ENCODE results near the gene PLB1. TPM values are rescaled to one million over a fixed set of nuclear protein-coding genes. Genes with fewer than 3 reads are reported as not detected.

PLB1 gene
- total RNA-seq, 1 donor from 2014 or later: not detected

GRCh38 chr2:28522481-28522880, 26.6 kb downstream of the PLB1 start:
- DNase-seq: no peak
- H3K4me3 Mint-ChIP-seq (ENCODE audit: unreplicated experiment): no peak overlapping the region
- H3K4me1 Mint-ChIP-seq (ENCODE audit: low read depth, unreplicated experiment): peaks cover 20% of the 10 kb centered on the region
- H3K27ac Mint-ChIP-seq (ENCODE audit: unreplicated experiment): no peak overlapping the region
- no peaks in the 10 kb centered on the region for H3K27me3 Mint-ChIP-seq (ENCODE audit: unreplicated experiment)
- TF ChIP-seq CTCF (IDR thresholded peaks at IDR 0.05; ENCODE audit: partially characterized antibody, unreplicated experiment): no peak
- peaks cover 4% of the 10 kb centered on the region for H3K9me3 Mint-ChIP-seq (ENCODE audit: unreplicated experiment)
- H3K36me3 Mint-ChIP-seq (ENCODE audit: unreplicated experiment): no peaks in the 10 kb centered on the region

- no peak for TF ChIP-seq CTCF (IDR thresholded peaks at IDR 0.05; ENCODE audit: partially characterized antibody, unreplicated experiment)
- Mint-ChIP-seq H3K9me3 (ENCODE audit: unreplicated experiment) (peaks cover 4% of the 10 kb centered on the region), H3K4me3 (ENCODE audit: unreplicated experiment) (no peak overlapping the region), H3K4me1 (ENCODE audit: low read depth, unreplicated experiment) (peaks cover 30% of the 10 kb centered on the region), H3K27me3 (ENCODE audit: unreplicated experiment) (no peaks in the 10 kb centered on the region), H3K27ac (ENCODE audit: unreplicated experiment) (no peak overlapping the region), H3K36me3 (ENCODE audit: unreplicated experiment) (no peaks in the 10 kb centered on the region)
- no peak for DNase-seq
Observed at GRCh38 chr2:28523902-28524301, 28.0 kb downstream of the PLB1 start.

GRCh38 chr2:28525481-28525880, 29.6 kb downstream of the PLB1 start:
- no peak for TF ChIP-seq CTCF (IDR thresholded peaks at IDR 0.05; ENCODE audit: partially characterized antibody, unreplicated experiment)
- DNase-seq: no peak
- no peaks in the 10 kb centered on the region for H3K36me3 Mint-ChIP-seq (ENCODE audit: unreplicated experiment)
- H3K27ac Mint-ChIP-seq (ENCODE audit: unreplicated experiment): no peak overlapping the region
- peaks cover 30% of the 10 kb centered on the region for H3K4me1 Mint-ChIP-seq (ENCODE audit: low read depth, unreplicated experiment)
- H3K27me3 Mint-ChIP-seq (ENCODE audit: unreplicated experiment): no peaks in the 10 kb centered on the region
- H3K4me3 Mint-ChIP-seq (ENCODE audit: unreplicated experiment): no peak overlapping the region
- peaks cover 4% of the 10 kb centered on the region for H3K9me3 Mint-ChIP-seq (ENCODE audit: unreplicated experiment)

- Mint-ChIP-seq H3K4me1 (ENCODE audit: low read depth, unreplicated experiment) (peaks cover 30% of the 10 kb centered on the region), H3K27me3 (ENCODE audit: unreplicated experiment) (no peaks in the 10 kb centered on the region), H3K9me3 (ENCODE audit: unreplicated experiment) (peaks cover 1% of the 10 kb centered on the region), H3K36me3 (ENCODE audit: unreplicated experiment) (no peaks in the 10 kb centered on the region), H3K4me3 (ENCODE audit: unreplicated experiment) (no peak overlapping the region), H3K27ac (ENCODE audit: unreplicated experiment) (no peak overlapping the region)
- no peak for TF ChIP-seq CTCF (IDR thresholded peaks at IDR 0.05; ENCODE audit: partially characterized antibody, unreplicated experiment)
- no peak for DNase-seq
Observed at GRCh38 chr2:28526527-28527132, 30.8 kb downstream of the PLB1 start.

- H3K27me3 Mint-ChIP-seq (ENCODE audit: unreplicated experiment): no peaks in the 10 kb centered on the region
- no peak for TF ChIP-seq CTCF (IDR thresholded peaks at IDR 0.05; ENCODE audit: partially characterized antibody, unreplicated experiment)
- peaks cover 30% of the 10 kb centered on the region for H3K4me1 Mint-ChIP-seq (ENCODE audit: low read depth, unreplicated experiment)
- no peaks in the 10 kb centered on the region for H3K36me3 Mint-ChIP-seq (ENCODE audit: unreplicated experiment)
- H3K4me3 Mint-ChIP-seq (ENCODE audit: unreplicated experiment): no peak overlapping the region
- H3K9me3 Mint-ChIP-seq (ENCODE audit: unreplicated experiment): peaks cover 1% of the 10 kb centered on the region
- DNase-seq: no peak
- H3K27ac Mint-ChIP-seq (ENCODE audit: unreplicated experiment): no peak overlapping the region
Observed at GRCh38 chr2:28527196-28527595, 31.3 kb downstream of the PLB1 start.

Data from glutamatergic neuron (in vitro differentiated cells).